Measurements from ENCODE around the gene SUSD1.
A peak's percentile ranks its signal among the peaks of the same experiment; 100 is the strongest.

Gene SUSD1

DNA sequence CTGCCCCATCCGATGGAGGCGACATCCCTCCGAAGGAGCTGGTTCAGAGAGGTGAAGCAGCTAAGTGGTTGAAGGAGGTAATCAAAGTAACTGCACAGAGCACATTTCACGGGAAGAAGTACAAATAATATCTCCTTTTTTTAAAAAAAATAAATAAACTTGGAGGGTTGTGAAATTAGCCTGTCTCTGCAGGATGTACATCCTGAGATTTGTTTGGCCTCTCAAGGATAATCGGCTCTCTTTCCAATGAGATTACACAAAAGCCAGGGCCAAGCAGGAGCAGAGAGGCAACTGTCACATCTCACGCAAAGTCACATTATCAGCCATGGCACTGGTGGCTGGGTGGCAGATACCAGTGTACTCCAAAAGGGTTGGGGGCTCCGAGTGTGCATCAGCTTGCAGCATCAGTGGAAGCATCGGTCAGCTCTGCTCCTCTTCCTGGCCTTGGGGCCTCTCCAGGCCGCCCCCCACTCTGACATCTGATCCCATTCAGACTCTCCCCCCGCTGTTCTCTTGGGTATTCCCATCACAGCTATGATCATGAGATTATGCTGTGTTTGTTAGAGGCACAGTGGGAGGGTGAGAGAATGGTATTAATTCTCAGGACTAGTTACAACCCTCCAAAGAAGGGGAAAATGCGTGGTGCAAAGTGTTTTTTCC, 168.6 kb downstream of the SUSD1 start:
- H4K91ac ChIP-seq (ENCODE audit: low read length): peak overlapping the region; percentile 29
- H2BK12ac ChIP-seq (ENCODE audit: low read length in 2 of 2): peak overlapping the region in 1 of 2 experiments; percentile 9
- H3K27me3 ChIP-seq (ENCODE audit: control insufficient read depth in 1 of 2, insufficient read depth in 1 of 2, low read length in 2 of 2): no peaks in the 10 kb centered on the region
- peaks cover 1% of the 10 kb centered on the region for H3K79me1 ChIP-seq (replicated peaks; ENCODE audit: low read length, poor library complexity, severe bottlenecking)
- no peak overlapping the region for H3K27ac ChIP-seq (ENCODE audit: low read length, poor library complexity, severe bottlenecking)
- H3K4me2 ChIP-seq (ENCODE audit: low read length, poor library complexity, severe bottlenecking): no peak overlapping the region
- H2AK5ac ChIP-seq (ENCODE audit: low read length, severe bottlenecking): peak overlapping the region; percentile 60
- no peak overlapping the region for H3K14ac ChIP-seq (ENCODE audit: low read length in 2 of 2)
- DNase-seq: peak; percentile 23
- H2BK5ac ChIP-seq (ENCODE audit: low read depth, low read length, poor library complexity, severe bottlenecking): no peak overlapping the region
- H3K23ac ChIP-seq (ENCODE audit: low read length in 2 of 2): no peak overlapping the region
- no peak overlapping the region for H2BK15ac ChIP-seq (ENCODE audit: low read depth, poor library complexity, severe bottlenecking)
- H3K9me3 ChIP-seq (ENCODE audit: control insufficient read depth, low read length): no peaks in the 10 kb centered on the region
- H4K8ac ChIP-seq (ENCODE audit: low read length): no peak overlapping the region
- no peak overlapping the region for H3K4me3 ChIP-seq (ENCODE audit: insufficient read depth in 1 of 2, low read depth in 1 of 2, low read length in 2 of 2)
- H2AFZ ChIP-seq (ENCODE audit: low read depth, low read length): no peak overlapping the region
- WGBS: 89% methylated on average over 8 of the region's 11 CpGs
- peak overlapping the region; percentile 50 to 83 for H3K18ac ChIP-seq (ENCODE audit: low read depth in 1 of 2, low read length in 2 of 2)
- no peak overlapping the region for H2BK120ac ChIP-seq (ENCODE audit: low read depth, low read length)
- H3K36me3 ChIP-seq (ENCODE audit: control insufficient read depth in 1 of 2, insufficient read depth in 2 of 2, low read depth in 1 of 2, low read length in 2 of 2): no peaks in the 10 kb centered on the region
- no peak overlapping the region for H3K9ac ChIP-seq (ENCODE audit: low read length)
- peaks cover 3% of the 10 kb centered on the region for H3K4me1 ChIP-seq (ENCODE audit: control insufficient read depth, insufficient read depth, low read depth, low read length)
- H3K4ac ChIP-seq (ENCODE audit: low read depth in 1 of 2, low read length in 2 of 2): no peak overlapping the region

DNA sequence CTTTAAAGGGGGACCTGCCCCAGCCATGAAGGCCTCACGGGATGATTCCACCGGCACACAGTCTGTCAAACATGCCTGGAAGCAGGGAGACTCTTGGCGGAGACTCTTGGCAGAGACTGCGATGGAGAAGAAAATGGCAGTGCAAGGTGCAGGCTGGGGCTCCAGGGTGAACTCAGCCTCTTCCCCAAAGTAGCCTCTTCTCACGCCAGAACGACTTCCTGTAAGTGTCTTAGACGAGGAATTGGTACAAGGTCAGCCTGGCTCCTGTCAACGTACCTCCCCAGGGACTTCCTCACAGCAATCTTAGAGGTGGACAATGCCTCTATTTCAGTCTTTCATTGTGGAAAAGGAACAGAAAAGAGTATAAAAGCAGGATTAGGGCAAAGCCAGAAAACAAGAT, 169.2 kb downstream of the SUSD1 start:
- no peaks in the 10 kb centered on the region for H3K79me1 ChIP-seq (replicated peaks; ENCODE audit: low read length, poor library complexity, severe bottlenecking)
- peak overlapping the region; percentile 12 for H2AK5ac ChIP-seq (ENCODE audit: low read length, severe bottlenecking)
- WGBS: 73% methylated on average over 8 of the region's 8 CpGs
- H3K27ac ChIP-seq (ENCODE audit: low read length, poor library complexity, severe bottlenecking): no peak overlapping the region
- no peak overlapping the region for H3K14ac ChIP-seq (ENCODE audit: low read length in 2 of 2)
- H2AFZ ChIP-seq (ENCODE audit: low read depth, low read length): no peak overlapping the region
- no peak overlapping the region for H3K4me3 ChIP-seq (ENCODE audit: insufficient read depth in 1 of 2, low read depth in 1 of 2, low read length in 2 of 2)
- H2BK15ac ChIP-seq (ENCODE audit: low read depth, poor library complexity, severe bottlenecking): no peak overlapping the region
- no peaks in the 10 kb centered on the region for H3K36me3 ChIP-seq (ENCODE audit: control insufficient read depth in 1 of 2, insufficient read depth in 2 of 2, low read depth in 1 of 2, low read length in 2 of 2)
- H3K18ac ChIP-seq (ENCODE audit: low read depth in 1 of 2, low read length in 2 of 2): peak overlapping the region in 1 of 2 experiments; percentile 34
- H3K9ac ChIP-seq (ENCODE audit: low read length): no peak overlapping the region
- no peak overlapping the region for H3K4ac ChIP-seq (ENCODE audit: low read depth in 1 of 2, low read length in 2 of 2)
- no peak overlapping the region for H4K91ac ChIP-seq (ENCODE audit: low read length)
- peak overlapping the region in 1 of 2 experiments; percentile 14 for H3K23ac ChIP-seq (ENCODE audit: low read length in 2 of 2)
- H2BK12ac ChIP-seq (ENCODE audit: low read length in 2 of 2): peak overlapping the region in 1 of 2 experiments; percentile 74
- H2BK120ac ChIP-seq (ENCODE audit: low read depth, low read length): no peak overlapping the region
- H3K27me3 ChIP-seq (ENCODE audit: control insufficient read depth in 1 of 2, insufficient read depth in 1 of 2, low read length in 2 of 2): no peaks in the 10 kb centered on the region
- H4K8ac ChIP-seq (ENCODE audit: low read length): peak overlapping the region; percentile 35
- no peak overlapping the region for H2BK5ac ChIP-seq (ENCODE audit: low read depth, low read length, poor library complexity, severe bottlenecking)
- H3K4me2 ChIP-seq (ENCODE audit: low read length, poor library complexity, severe bottlenecking): no peak overlapping the region
- peaks cover 3% of the 10 kb centered on the region for H3K4me1 ChIP-seq (ENCODE audit: control insufficient read depth, insufficient read depth, low read depth, low read length)
- H3K9me3 ChIP-seq (ENCODE audit: control insufficient read depth, low read length): no peaks in the 10 kb centered on the region
- no peak for DNase-seq

- DNase-seq: no peak
These were observed 171.6 kb downstream of the SUSD1 start for GRCh38 chr9:112003538-112003937.

DNA sequence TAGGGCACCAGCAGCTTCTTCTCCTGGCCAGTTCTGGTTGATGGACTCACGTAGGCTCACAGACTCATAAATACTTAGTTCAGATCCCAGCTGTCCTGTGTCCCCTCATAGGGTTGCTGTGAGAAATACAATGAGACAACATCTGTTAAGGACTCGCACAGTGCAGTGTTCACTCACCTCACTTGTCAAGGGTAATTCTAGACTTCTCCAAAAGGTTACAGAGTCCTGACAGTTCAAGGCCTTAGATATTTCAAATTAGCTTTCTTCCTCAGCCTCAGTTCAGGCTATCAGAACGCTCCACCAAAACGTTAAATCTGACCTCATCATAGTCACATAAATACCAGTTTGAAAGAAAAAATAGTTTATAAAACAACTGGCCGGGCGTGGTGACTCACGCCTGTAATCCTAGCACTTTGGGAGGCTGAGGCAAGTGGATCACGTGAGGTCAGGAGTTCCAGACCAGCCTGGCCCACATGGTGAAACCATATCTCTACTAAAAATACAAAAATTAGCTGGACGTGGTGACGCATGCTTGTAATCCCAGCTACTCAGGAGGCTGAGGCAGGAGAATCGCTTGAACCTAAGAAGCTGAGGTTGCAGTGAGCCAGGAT, 172.1 kb downstream of the SUSD1 start:
- Histone ChIP-seq H3K9ac (ENCODE audit: low read length) (no peak overlapping the region), H3K18ac (ENCODE audit: low read depth in 1 of 2, low read length in 2 of 2) (peak overlapping the region in 1 of 2 experiments; percentile 11), H3K4me2 (ENCODE audit: low read length, poor library complexity, severe bottlenecking) (no peak overlapping the region), H2BK15ac (ENCODE audit: low read depth, poor library complexity, severe bottlenecking) (no peak overlapping the region), H3K27ac (ENCODE audit: low read length, poor library complexity, severe bottlenecking) (no peak overlapping the region), H4K8ac (ENCODE audit: low read length) (no peak overlapping the region), H3K4ac (ENCODE audit: low read depth in 1 of 2, low read length in 2 of 2) (no peak overlapping the region), H3K27me3 (ENCODE audit: control insufficient read depth in 1 of 2, insufficient read depth in 1 of 2, low read length in 2 of 2) (no peaks in the 10 kb centered on the region), H2AK5ac (ENCODE audit: low read length, severe bottlenecking) (peak overlapping the region; percentile 64), H2BK120ac (ENCODE audit: low read depth, low read length) (no peak overlapping the region), H3K14ac (ENCODE audit: low read length in 2 of 2) (no peak overlapping the region), H4K91ac (ENCODE audit: low read length) (no peak overlapping the region), H3K79me1 (replicated peaks; ENCODE audit: low read length, poor library complexity, severe bottlenecking) (no peaks in the 10 kb centered on the region), H3K23ac (ENCODE audit: low read length in 2 of 2) (no peak overlapping the region), H3K36me3 (ENCODE audit: control insufficient read depth in 1 of 2, insufficient read depth in 2 of 2, low read depth in 1 of 2, low read length in 2 of 2) (no peaks in the 10 kb centered on the region), H3K4me1 (ENCODE audit: control insufficient read depth, insufficient read depth, low read depth, low read length) (peaks cover 5% of the 10 kb centered on the region), H2AFZ (ENCODE audit: low read depth, low read length) (no peak overlapping the region), H2BK5ac (ENCODE audit: low read depth, low read length, poor library complexity, severe bottlenecking) (no peak overlapping the region), H2BK12ac (ENCODE audit: low read length in 2 of 2) (peak overlapping the region in 1 of 2 experiments; percentile 11), H3K4me3 (ENCODE audit: insufficient read depth in 1 of 2, low read depth in 1 of 2, low read length in 2 of 2) (no peak overlapping the region), H3K9me3 (ENCODE audit: control insufficient read depth, low read length) (no peaks in the 10 kb centered on the region)
- WGBS: 70% methylated on average over 11 of the region's 11 CpGs
- DNase-seq: peak; percentile 76

More at GRCh38 chr9:112003538-112003937, 171.6 kb downstream of the SUSD1 start:
- no peak overlapping the region for H2BK120ac ChIP-seq (ENCODE audit: low read depth, low read length)
- no peaks in the 10 kb centered on the region for H3K27me3 ChIP-seq (ENCODE audit: control insufficient read depth in 1 of 2, insufficient read depth in 1 of 2, low read length in 2 of 2)
- H3K4me3 ChIP-seq (ENCODE audit: insufficient read depth in 1 of 2, low read depth in 1 of 2, low read length in 2 of 2): no peak overlapping the region
- peaks cover 5% of the 10 kb centered on the region for H3K4me1 ChIP-seq (ENCODE audit: control insufficient read depth, insufficient read depth, low read depth, low read length)
- H3K27ac ChIP-seq (ENCODE audit: low read length, poor library complexity, severe bottlenecking): no peak overlapping the region
- no peak overlapping the region for H2AK5ac ChIP-seq (ENCODE audit: low read length, severe bottlenecking)
- no peak overlapping the region for H4K91ac ChIP-seq (ENCODE audit: low read length)
- no peak overlapping the region for H2BK12ac ChIP-seq (ENCODE audit: low read length in 2 of 2)
- H3K9me3 ChIP-seq (ENCODE audit: control insufficient read depth, low read length): no peaks in the 10 kb centered on the region
- no peak overlapping the region for H3K9ac ChIP-seq (ENCODE audit: low read length)
- no peaks in the 10 kb centered on the region for H3K36me3 ChIP-seq (ENCODE audit: control insufficient read depth in 1 of 2, insufficient read depth in 2 of 2, low read depth in 1 of 2, low read length in 2 of 2)
- no peak overlapping the region for H3K23ac ChIP-seq (ENCODE audit: low read length in 2 of 2)
- no peaks in the 10 kb centered on the region for H3K79me1 ChIP-seq (replicated peaks; ENCODE audit: low read length, poor library complexity, severe bottlenecking)
- no peak overlapping the region for H2BK5ac ChIP-seq (ENCODE audit: low read depth, low read length, poor library complexity, severe bottlenecking)
- H2AFZ ChIP-seq (ENCODE audit: low read depth, low read length): no peak overlapping the region
- H4K8ac ChIP-seq (ENCODE audit: low read length): no peak overlapping the region
- H3K4ac ChIP-seq (ENCODE audit: low read depth in 1 of 2, low read length in 2 of 2): no peak overlapping the region
- H3K4me2 ChIP-seq (ENCODE audit: low read length, poor library complexity, severe bottlenecking): no peak overlapping the region
- H3K18ac ChIP-seq (ENCODE audit: low read depth in 1 of 2, low read length in 2 of 2): no peak overlapping the region
- 94% methylated on average over 3 of the region's 4 CpGs for WGBS
- H2BK15ac ChIP-seq (ENCODE audit: low read depth, poor library complexity, severe bottlenecking): no peak overlapping the region
- no peak overlapping the region for H3K14ac ChIP-seq (ENCODE audit: low read length in 2 of 2)
